HG02588 (cell line): Measurements from ENCODE around the gene HDHD2.

Experiments used
- ATAC-seq: cut with Tn5 transposase; IDR thresholded peaks from one replicate; pipeline ENCODE4 v1.9.1; 2021; ENCODE audit warnings: mild to moderate bottlenecking, moderate library complexity; ENCODE audit not compliant: unreplicated experiment

The HDHD2 gene

GRCh38 chr18:47149457-47150028 is 757 bp downstream of the HDHD2 start:
- ATAC-seq, result no peak

DNA sequence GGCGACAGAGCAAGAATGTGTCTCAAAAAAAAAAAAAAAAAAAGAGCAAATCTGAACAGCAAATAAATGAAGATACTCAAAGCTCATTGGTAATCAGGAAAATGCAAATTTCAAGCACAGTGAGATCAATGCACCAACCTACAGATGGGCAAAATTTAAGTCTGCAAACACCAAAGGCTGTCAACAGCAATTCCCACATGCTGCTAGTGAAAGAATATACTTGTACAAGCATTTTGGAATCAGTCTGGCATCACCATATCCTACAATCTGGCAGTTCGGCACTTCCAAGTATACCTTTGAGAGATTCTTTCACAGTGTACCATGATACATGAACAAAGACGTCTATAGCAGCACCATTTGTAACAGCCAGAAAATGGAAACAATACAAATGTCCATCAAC is 4.1 kb downstream of the HDHD2 start:
- ATAC-seq, result no peak

DNA sequence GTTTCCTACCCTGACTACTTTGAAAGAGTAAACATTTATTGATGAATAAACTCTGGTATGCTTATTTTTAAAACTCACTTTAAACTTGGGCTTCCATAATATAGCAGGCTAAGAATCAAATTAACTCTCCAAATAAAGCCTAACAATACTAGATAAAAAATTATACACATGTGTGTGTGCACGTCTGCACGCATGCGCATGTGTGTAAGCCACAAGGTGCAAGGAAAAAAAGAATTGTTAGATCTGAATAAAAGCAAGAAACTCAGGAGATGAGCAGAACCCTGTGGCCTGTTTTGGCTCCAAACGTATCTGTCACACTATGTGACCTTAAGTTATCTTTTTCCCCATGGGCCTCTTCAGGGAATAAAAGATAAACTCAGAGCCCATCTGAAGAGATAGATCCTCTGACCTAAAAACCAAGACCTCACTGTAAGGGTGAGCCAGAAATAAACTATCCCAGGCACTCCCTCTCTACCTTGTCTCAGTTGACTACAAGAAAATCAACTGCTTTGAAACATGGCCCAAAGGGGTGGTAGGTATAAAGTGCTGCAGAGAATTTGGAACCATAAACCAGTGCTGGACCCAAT is 6.3 kb downstream of the HDHD2 start:
- ATAC-seq, result no peak

DNA sequence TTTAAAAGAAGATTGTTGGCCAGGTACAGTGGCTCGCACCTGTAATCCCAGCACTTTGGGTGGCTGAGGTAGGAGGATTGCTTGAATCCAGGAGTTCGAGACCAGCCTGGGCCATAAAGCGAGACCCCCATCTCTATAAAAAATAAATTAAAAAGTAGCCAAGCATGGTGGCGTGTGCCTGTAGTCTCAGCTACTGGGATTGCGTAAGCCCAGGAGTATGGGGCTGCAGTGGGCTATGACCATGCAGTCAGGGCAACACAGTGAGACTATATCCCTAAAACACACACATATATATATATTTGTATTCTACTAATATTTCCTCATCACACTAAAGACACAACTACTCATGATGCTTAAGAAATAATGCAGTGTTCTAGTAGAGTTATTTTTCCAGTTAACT is 7.1 kb downstream of the HDHD2 start:
- no peak for ATAC-seq

- ATAC-seq, result no peak
Observed at GRCh38 chr18:47141289-47141688, 9.0 kb downstream of the HDHD2 start.

GRCh38 chr18:47121146-47121545 is 29.2 kb downstream of the HDHD2 start:
- ATAC-seq, result no peak

DNA sequence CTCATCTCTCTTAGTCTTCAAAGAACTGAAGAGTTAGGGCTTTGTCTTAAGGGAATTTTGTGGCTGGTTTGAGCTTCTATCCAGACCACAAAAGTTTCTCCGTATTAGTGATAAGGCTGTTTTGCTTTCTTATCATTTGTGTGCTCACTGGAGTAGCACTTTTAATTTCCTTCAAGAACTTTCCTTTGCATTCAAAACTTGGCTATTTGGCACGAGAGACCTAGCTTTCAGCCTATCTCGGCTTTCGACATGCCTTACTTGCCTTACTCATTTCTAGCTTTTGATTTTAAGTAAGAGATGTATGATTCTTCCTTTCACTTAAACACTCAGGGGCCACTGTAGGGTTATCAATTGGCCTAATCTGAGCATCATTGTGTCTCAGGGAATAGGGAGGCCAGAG is 29.9 kb downstream of the HDHD2 start:
- ATAC-seq, result peak; percentile 83

DNA sequence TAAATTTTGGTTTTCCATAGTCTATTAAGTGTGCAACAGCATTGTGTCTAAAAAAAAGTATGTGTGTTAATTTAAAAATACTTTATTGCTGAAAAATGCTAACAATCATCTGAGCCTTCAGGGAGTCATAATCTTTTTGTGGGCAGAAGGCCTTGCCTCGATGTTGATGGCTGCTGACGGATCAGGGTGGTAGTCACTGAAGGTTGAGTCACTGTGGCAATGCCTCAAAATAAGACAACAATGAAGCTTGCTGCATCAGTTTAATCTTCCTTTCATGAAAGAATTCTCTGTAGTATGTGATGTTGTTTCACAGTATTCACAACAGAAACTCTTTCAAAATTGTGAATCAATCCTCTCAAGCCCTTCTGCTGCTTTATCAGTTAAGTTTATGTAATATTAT is 31.3 kb downstream of the HDHD2 start:
- ATAC-seq, result no peak

- no peak for ATAC-seq
Observed at GRCh38 chr18:47115205-47115604, 35.1 kb downstream of the HDHD2 start.

- no peak for ATAC-seq
Observed at GRCh38 chr18:47113796-47114540, 36.3 kb downstream of the HDHD2 start.

GRCh38 chr18:47110492-47111274 is 39.6 kb downstream of the HDHD2 start:
- no peak for ATAC-seq

DNA sequence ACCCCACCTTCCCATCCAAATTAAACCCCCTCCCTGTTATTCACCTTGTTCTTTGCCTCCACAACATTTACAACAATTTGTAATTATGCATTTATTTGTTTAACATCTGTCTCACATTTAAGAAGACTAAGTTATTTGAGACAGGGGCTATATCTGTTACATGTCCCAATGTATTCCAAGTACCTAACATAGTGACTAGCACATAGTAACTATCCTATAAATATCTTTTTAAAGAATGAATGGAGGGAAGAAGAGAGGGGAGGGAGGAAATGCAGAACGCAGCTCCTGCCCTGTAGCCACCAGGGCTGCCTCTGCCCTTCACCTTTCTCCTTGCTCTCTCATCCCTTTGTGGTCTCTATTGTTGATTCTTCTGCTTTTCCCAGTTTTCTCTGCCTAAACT is 40.6 kb downstream of the HDHD2 start:
- ATAC-seq, result no peak

- ATAC-seq, result no peak
Observed at GRCh38 chr18:47108998-47109405, 41.3 kb downstream of the HDHD2 start.

GRCh38 chr18:47108373-47108772 is 41.9 kb downstream of the HDHD2 start:
- ATAC-seq, result no peak

GRCh38 chr18:47100212-47100831 is 50.0 kb downstream of the HDHD2 start:
- no peak for ATAC-seq

DNA sequence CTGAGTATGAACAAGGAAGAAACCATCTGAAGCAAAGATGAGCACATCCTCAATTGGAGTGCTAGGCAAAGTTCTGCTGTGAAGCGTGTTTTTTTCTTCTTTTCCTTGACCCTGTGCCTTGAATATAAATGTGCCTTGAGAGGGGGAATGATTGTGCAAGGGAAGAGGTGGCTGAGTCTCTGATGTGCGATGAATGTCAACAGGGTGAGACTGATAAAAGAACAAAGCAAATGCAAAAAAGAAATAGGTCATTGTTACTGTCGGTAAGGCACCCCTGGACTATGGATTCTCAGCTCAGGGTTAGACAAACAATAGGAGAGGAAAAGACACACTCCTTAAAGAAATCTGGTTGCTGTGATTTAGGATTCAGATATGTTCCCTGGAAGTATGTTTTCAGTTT is 54.5 kb downstream of the HDHD2 start:
- no peak for ATAC-seq

DNA sequence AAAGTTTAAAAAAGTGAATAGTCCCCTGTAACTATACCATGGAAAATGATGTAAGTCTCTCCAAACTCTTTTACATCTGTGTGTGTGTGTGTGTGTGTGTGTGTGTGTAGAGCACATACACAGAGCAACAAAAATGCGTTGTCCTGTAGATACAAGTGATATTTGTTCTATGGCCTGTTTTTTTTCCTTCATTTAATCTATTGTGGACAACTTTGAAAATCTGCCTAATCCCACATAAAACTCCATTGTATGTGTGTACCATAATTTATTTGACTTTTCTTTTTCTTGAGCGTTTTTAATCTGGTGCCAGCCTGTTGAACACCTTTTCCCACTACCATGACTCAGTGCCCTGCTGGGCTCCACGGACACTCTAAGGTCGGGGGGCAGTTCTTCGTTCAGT is 62.6 kb downstream of the HDHD2 start:
- no peak for ATAC-seq

DNA sequence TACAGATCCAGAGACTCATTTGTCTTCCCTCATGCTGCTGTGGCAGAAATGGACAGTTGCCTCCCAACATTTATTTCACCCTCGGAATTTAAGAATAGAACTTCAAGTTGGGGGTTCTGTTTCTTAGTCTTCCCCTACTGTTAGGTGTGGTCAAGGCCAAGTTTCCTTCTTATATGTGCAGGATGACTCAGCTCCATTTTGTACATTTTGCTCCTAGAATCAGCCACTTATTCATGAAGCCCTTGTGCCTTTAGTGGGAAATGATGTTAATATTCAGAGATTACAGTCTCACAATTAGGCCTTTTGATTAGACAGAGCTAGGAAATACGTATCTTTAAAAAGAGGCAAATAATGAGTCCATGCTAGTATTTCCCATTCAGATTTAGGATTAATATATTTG is 68.7 kb downstream of the HDHD2 start:
- no peak for ATAC-seq

- ATAC-seq, result no peak
Observed at GRCh38 chr18:47080872-47081271, 69.4 kb downstream of the HDHD2 start.

- ATAC-seq, result no peak
Observed at GRCh38 chr18:47077111-47077510, 73.2 kb downstream of the HDHD2 start.
